IMR-90 (cell line): ENCODE results near the gene BRCA1. TPM values are rescaled to one million over a fixed set of nuclear protein-coding genes. Genes with fewer than 3 reads are reported as not detected.

ENCODE experiments used
- ATAC-seq: fragments of 200-7000 bp; cut with Tn5 transposase; 2 replicates; pipeline ENCODE4 v1.9.1; 2020; ENCODE audit warnings: low read depth, mild to moderate bottlenecking, moderate library complexity
- BruUV-seq: library from RNA; stranded (reverse); fragments of 400-500 nt; replicated peaks from 2 replicates; lab custom pipeline; 2021; lab: Mats Ljungman, UMichigan
- CTCF ChIA-PET: fragments of 300-600 bp; formaldehyde crosslinking; extraction: SDS; loops from one replicate; lab custom pipeline; 2021; ENCODE audit warnings: antibody characterized with exemption; lab: Yijun Ruan, JAX
- POLR2A ChIA-PET: fragments of 300-600 bp; sonication (Branson Sonifier 250); formaldehyde crosslinking; loops from one replicate; lab custom pipeline; 2022; ENCODE audit warnings: antibody characterized with exemption; ENCODE audit not compliant: unreplicated experiment; lab: Charles Lee
- DNase-seq: peaks from one replicate; pipeline ENCODE4 v3.0.0; 2013
- H2AFZ ChIP-seq: replicated peaks from 2 replicates; pipeline ENCODE3; 2013; ENCODE audit warnings: low read length, mild to moderate bottlenecking; ENCODE audit not compliant: poor library complexity
- H2AK5ac ChIP-seq: 2 replicates; pipeline ENCODE4 v1.6.1; 2013; ENCODE audit warnings: low read depth, low read length, inconsistent platforms
- H2AK9ac ChIP-seq: replicated peaks from 2 replicates; pipeline ENCODE3; 2013; ENCODE audit warnings: mild to moderate bottlenecking, low read depth, low read length, moderate library complexity; ENCODE audit not compliant: poor library complexity
- H2BK120ac ChIP-seq: 2 replicates; pipeline ENCODE4 v1.6.1; 2013; ENCODE audit warnings: low read depth, low read length, inconsistent platforms
- H2BK15ac ChIP-seq: 3 replicates; pipeline ENCODE4 v1.6.1; 2013; ENCODE audit warnings: low read depth, low read length, inconsistent platforms
- H2BK20ac ChIP-seq: 2 replicates; pipeline ENCODE4 v1.6.1; 2013; ENCODE audit warnings: low read depth, mild to moderate bottlenecking, inconsistent platforms, low read length, moderate library complexity
- H2BK5ac ChIP-seq: 2 replicates; pipeline ENCODE4 v1.6.1; 2013; ENCODE audit warnings: mild to moderate bottlenecking, low read depth, low read length, inconsistent platforms; ENCODE audit not compliant: poor library complexity, severe bottlenecking
- H3K14ac ChIP-seq: replicated peaks from 2 replicates; pipeline ENCODE4 v1.6.1; 2013; ENCODE audit warnings: low read depth, low read length, inconsistent platforms
- H3K18ac ChIP-seq: 2 replicates; pipeline ENCODE4 v1.6.1; 2013; ENCODE audit warnings: low read depth, low read length, control low read depth
- H3K23ac ChIP-seq: 2 replicates; pipeline ENCODE4 v1.6.1; 2013; ENCODE audit warnings: low read depth, low read length, inconsistent platforms
- H3K27ac ChIP-seq: 2 replicates; pipeline ENCODE4 v1.5.1; 2013; ENCODE audit warnings: mild to moderate bottlenecking, control low read depth, low read length; ENCODE audit not compliant: insufficient read depth
- H3K27me3 ChIP-seq: 2 replicates; pipeline ENCODE4 v1.6.1; 2013; ENCODE audit warnings: low read length; ENCODE audit not compliant: control insufficient read depth, insufficient read depth
- H3K36me3 ChIP-seq: 2 replicates; pipeline ENCODE4 v1.6.1; 2013; ENCODE audit warnings: low read length, mixed read lengths; ENCODE audit not compliant: control insufficient read depth, insufficient read depth
- H3K4ac ChIP-seq: 2 replicates; pipeline ENCODE4 v1.6.1; 2013; ENCODE audit warnings: low read depth, low read length, inconsistent platforms
- H3K4me1 ChIP-seq: 2 replicates; pipeline ENCODE4 v1.6.1; 2013; ENCODE audit warnings: low read length, mixed read lengths; ENCODE audit not compliant: control insufficient read depth, insufficient read depth
- H3K4me2 ChIP-seq: 2 replicates; pipeline ENCODE4 v1.6.1; 2013; ENCODE audit warnings: low read depth, mild to moderate bottlenecking, control low read depth, low read length, moderate library complexity
- H3K4me3 ChIP-seq: 2 replicates; pipeline ENCODE4 v1.5.1; 2013; ENCODE audit warnings: low read depth, mild to moderate bottlenecking, control low read depth, low read length, moderate library complexity; ENCODE audit not compliant: insufficient read depth
- H3K56ac ChIP-seq: 2 replicates; pipeline ENCODE4 v1.6.1; 2013; ENCODE audit warnings: low read length, inconsistent platforms; ENCODE audit not compliant: insufficient read depth; ENCODE audit errors: extremely low read depth
- H3K79me1 ChIP-seq, 2 experiments: 2 replicates each; pipeline ENCODE4 v1.6.1; 2013; ENCODE audit warnings: low read length in 2 of 2, inconsistent platforms in 1 of 2, low read depth in 1 of 2
- H3K9ac ChIP-seq: 2 replicates; pipeline ENCODE4 v1.6.1; 2013; ENCODE audit warnings: low read depth, low read length, control low read depth
- H3K9me1 ChIP-seq: 2 replicates; pipeline ENCODE4 v1.6.1; 2013; ENCODE audit warnings: low read length, inconsistent platforms; ENCODE audit not compliant: insufficient read depth
- H3K9me3 ChIP-seq: 2 replicates; pipeline ENCODE4 v1.6.1; 2013; ENCODE audit warnings: low read length; ENCODE audit not compliant: control insufficient read depth, insufficient read depth
- H4K20me1 ChIP-seq: 2 replicates; pipeline ENCODE4 v1.6.1; 2013; ENCODE audit warnings: low read length, inconsistent platforms; ENCODE audit not compliant: insufficient read depth
- H4K5ac ChIP-seq: 2 replicates; pipeline ENCODE4 v1.6.1; 2013; ENCODE audit warnings: mild to moderate bottlenecking, low read depth, low read length, control low read depth
- H4K8ac ChIP-seq, 2 experiments: 2 replicates each; pipeline ENCODE4 v1.6.1; 2013; ENCODE audit warnings: low read depth in 2 of 2, low read length in 2 of 2, control low read depth in 1 of 2, inconsistent platforms in 1 of 2
- H4K91ac ChIP-seq: 2 replicates; pipeline ENCODE4 v1.6.1; 2013; ENCODE audit warnings: low read depth, low read length, inconsistent platforms; ENCODE audit not compliant: insufficient read depth
- BHLHE40 ChIP-seq: fragments of 150-350 bp; IDR thresholded peaks from 2 replicates; pipeline ENCODE4 v1.6.1; 2016; ENCODE audit warnings: mild to moderate bottlenecking, low read depth, low read length
- CEBPB ChIP-seq: IDR thresholded peaks from 2 replicates; pipeline ENCODE4 v1.6.1; 2012; ENCODE audit warnings: low read depth, low read length, improper control_type of control experiment
- CHD1 ChIP-seq: IDR thresholded peaks from 2 replicates; pipeline ENCODE4 v1.6.1; 2012; ENCODE audit warnings: low read depth, low read length, improper control_type of control experiment
- CTCF ChIP-seq: conservative IDR thresholded peaks from 2 replicates; pipeline ENCODE4 v1.5.1; 2012; ENCODE audit warnings: mild to moderate bottlenecking, low read depth, low read length, improper control_type of control experiment
- FOS ChIP-seq: fragments of 150-350 bp; IDR thresholded peaks from 2 replicates; pipeline ENCODE4 v1.6.1; 2016; ENCODE audit warnings: low read depth, low read length
- MAFK ChIP-seq: IDR thresholded peaks from 2 replicates; pipeline ENCODE4 v1.6.1; 2012; ENCODE audit warnings: low read depth, low read length, improper control_type of control experiment
- MAZ ChIP-seq: IDR thresholded peaks from 2 replicates; pipeline ENCODE4 v1.6.1; 2012; ENCODE audit warnings: low read depth, mild to moderate bottlenecking, low read length, improper control_type of control experiment, moderate library complexity, borderline replicate concordance
- RAD21 ChIP-seq: IDR thresholded peaks from 2 replicates; pipeline ENCODE4 v1.6.1; 2012; ENCODE audit warnings: low read length, improper control_type of control experiment
- RCOR1 ChIP-seq: IDR thresholded peaks from 2 replicates; pipeline ENCODE4 v1.6.1; 2012; ENCODE audit warnings: mild to moderate bottlenecking, low read length, improper control_type of control experiment; ENCODE audit not compliant: insufficient replicate concordance
- RFX5 ChIP-seq: IDR thresholded peaks from 2 replicates; pipeline ENCODE4 v1.8.0; 2012; ENCODE audit warnings: low read depth, mild to moderate bottlenecking, low read length, moderate library complexity
- SMC3 ChIP-seq: fragments of 150-350 bp; IDR thresholded peaks from 2 replicates; pipeline ENCODE4 v1.6.1; 2016; ENCODE audit warnings: low read depth, mild to moderate bottlenecking, antibody characterized with exemption, low read length, moderate library complexity
- WGBS, 2 experiments: methylation state at CpG; one replicate each; pipeline versions ENCODE4 v1.1.5 to v1.1.7; 2013; ENCODE audit warnings: missing lambda C conversion rate in 2 of 2; ENCODE audit not compliant: insufficient read length in 1 of 2; ENCODE audit errors: extremely low coverage in 2 of 2; 5-methylcytosine and 5-hydroxymethylcytosine counted together
- dilution Hi-C: fragments of 300-500 bp; cut with HindIII; formaldehyde crosslinking; loops from one replicate; pipeline ENCODE4 v1.14.3; 2018; ENCODE audit warnings: low sequenced_read_pairs; ENCODE audit not compliant: unreplicated experiment
- in situ Hi-C: fragments of 300-500 bp; cut with MboI; formaldehyde crosslinking; loops from 3 replicates; pipeline ENCODE4 v1.14.3; 2019; ENCODE audit warnings: low sequenced_read_pairs, inconsistent platforms, mixed read lengths
- intact Hi-C: fragments of 100-400 bp; cut with micrococcal nuclease; formaldehyde crosslinking; loops from 2 replicates; pipeline ENCODE4 v1.10.0; 2022
- polyA plus RNA-seq, 3 experiments: library from polyadenylated mRNA; depleted of rRNA; stranded (reverse); fragments of >200 nt; gene quantifications; 2 replicates each; pipeline ENCODE4 v1.2.3, GENCODE V29; 2012; ENCODE audit warnings: low replicate concordance in 1 of 3
- total RNA-seq: library from RNA; depleted of rRNA; stranded (reverse); fragments of >200 nt; gene quantifications from 2 replicates; pipeline ENCODE4 v1.2.3, GENCODE V29; 2012
- TF ChIP-seq, protein P1 (sequence below): fragments of 150-350 bp; IDR thresholded peaks from 2 replicates; pipeline ENCODE4 v1.6.1; 2016; ENCODE audit warnings: low read depth, mild to moderate bottlenecking, low read length, moderate library complexity, borderline replicate concordance

Gene BRCA1
- total and polyA plus RNA-seq, 2 of the 4 experiments (the other 2 are of a cell fraction) = 8.3 to 17.7 TPM

GRCh38 chr17:42997390-42997983, 127.7 kb downstream of the BRCA1 start:
- DNase-seq (no peak), ATAC-seq (peak; percentile 2)
- Histone ChIP-seq H4K8ac (peak overlapping the region; percentile 68 to 85), H3K9me3 (no peaks in the 10 kb centered on the region), H2AFZ (peak overlapping the region; percentile 72), H2BK120ac (peak overlapping the region; percentile 48; the same call in 1 of the 2 replicates), H3K4me1 (peaks cover 6% of the 10 kb centered on the region), H2AK5ac (peak overlapping the region; percentile 52; the same call in 1 of the 2 replicates), H3K4me3 (peak overlapping the region; percentile 12; the same call in 1 of the 2 replicates), H3K56ac (no peak overlapping the region; the same call in 1 of the 2 replicates), H2BK15ac (no peak overlapping the region; the same call in 2 of the 3 replicates), H3K4me2 (peak overlapping the region; percentile 45), H3K23ac (peak overlapping the region; percentile 47; the same call in 1 of the 2 replicates), H4K20me1 (peaks cover 27% of the 10 kb centered on the region; the same call in 1 of the 2 replicates), H4K5ac (peak overlapping the region; percentile 77), H3K18ac (0 out of 2 replicates have a peak overlapping the region, but pooled peaks have one; percentile 4), H3K14ac (peak overlapping the region; percentile 58; the same call in 1 of the 2 replicates), H2BK5ac (peak overlapping the region; percentile 31), H2BK20ac (no peak overlapping the region), H3K27ac (peak overlapping the region; percentile 42; the same call in 1 of the 2 replicates), H4K91ac (peak overlapping the region; percentile 18; the same call in 1 of the 2 replicates), H3K79me1 (peaks cover 12 to 42% of the 10 kb centered on the region in 2 experiments; a peak in 3 of 4 replicates), H3K9me1 (0 out of 2 replicates have a peak, but pooled peaks cover 3% of the 10 kb centered on the region), H3K36me3 (peaks cover 21% of the 10 kb centered on the region), H3K27me3 (no peaks in the 10 kb centered on the region), H2AK9ac (no peak overlapping the region), H3K4ac (peak overlapping the region; percentile 78), H3K9ac (peak overlapping the region; percentile 16)
- ChIA-PET POLR2A (interaction anchor here (0.6 to 1.6 kb wide), 8 partner anchors 9 to 363 kb away, joined by 3 to 6 read pairs (median 5); partner anchors contain the start of genes IFI35, PTGES3L and RUNDC1), CTCF (interaction anchor here (0.6 to 1.9 kb wide), 6 partner anchors 10 to 321 kb away, joined by 3 to 9 read pairs (median 3); partner anchors contain the start of gene PTGES3L)
- in situ Hi-C loops = loop anchor here (25.0 kb wide), 1 partner anchor 365 kb away; no protein-coding TSS in a partner anchor
- no CpG with 5 or more reads among the region's 5 CpGs for WGBS, 2 experiments
- dilution Hi-C loops = no loop called here
- TF ChIP-seq RFX5 = no peak
- no peak for TF ChIP-seq SMC3
- no peak for TF ChIP-seq FOS
- TF ChIP-seq RAD21 = no peak
- TF ChIP-seq MAFK = no peak
- TF ChIP-seq CEBPB = no peak
- no peak for TF ChIP-seq CTCF
- no peak for TF ChIP-seq CHD1
- TF ChIP-seq MAZ = no peak
- no peak for TF ChIP-seq RCOR1
- TF ChIP-seq, protein P1, sequence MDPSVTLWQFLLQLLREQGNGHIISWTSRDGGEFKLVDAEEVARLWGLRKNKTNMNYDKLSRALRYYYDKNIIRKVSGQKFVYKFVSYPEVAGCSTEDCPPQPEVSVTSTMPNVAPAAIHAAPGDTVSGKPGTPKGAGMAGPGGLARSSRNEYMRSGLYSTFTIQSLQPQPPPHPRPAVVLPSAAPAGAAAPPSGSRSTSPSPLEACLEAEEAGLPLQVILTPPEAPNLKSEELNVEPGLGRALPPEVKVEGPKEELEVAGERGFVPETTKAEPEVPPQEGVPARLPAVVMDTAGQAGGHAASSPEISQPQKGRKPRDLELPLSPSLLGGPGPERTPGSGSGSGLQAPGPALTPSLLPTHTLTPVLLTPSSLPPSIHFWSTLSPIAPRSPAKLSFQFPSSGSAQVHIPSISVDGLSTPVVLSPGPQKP = no peak
- no peak for TF ChIP-seq BHLHE40
- intact Hi-C loops = loop anchor here (10.0 kb wide), 1 partner anchor 317 kb away; no protein-coding TSS in a partner anchor
- BruUV-seq = no TSS peak
